Central memory CD8-positive, alpha-beta T cell (primary cell): ENCODE measurements around the gene SIPA1L2.

Experiments used
- ATAC-seq: fragments of 150-1000 bp; cut with Tn5 transposase; replicated peaks from 2 replicates; pipeline ENCODE4 v1.10.0; 2022; ENCODE audit warnings: mild to moderate bottlenecking, moderate FRiP score, moderate number of reproducible peaks; ENCODE audit not compliant: poor library complexity, severe bottlenecking; ENCODE audit errors: extremely low read depth
- DNase-seq, 2 donors: peaks; one replicate each; pipeline ENCODE4 v3.0.0; 2021; ENCODE audit warnings: low spot score in 2 of 2
- H3K27ac Mint-ChIP-seq: one replicate; pipeline ENCODE4 v1.8.0; 2022; ENCODE audit warnings: low read depth, mild to moderate bottlenecking, moderate library complexity, mixed read lengths
- H3K27me3 Mint-ChIP-seq: one replicate; pipeline ENCODE4 v1.8.0; 2022; ENCODE audit warnings: mixed read lengths
- H3K36me3 Mint-ChIP-seq: one replicate; pipeline ENCODE4 v1.8.0; 2022; ENCODE audit warnings: mild to moderate bottlenecking, moderate library complexity, mixed read lengths; ENCODE audit not compliant: insufficient read depth
- H3K4me1 Mint-ChIP-seq: one replicate; pipeline ENCODE4 v1.8.0; 2022; ENCODE audit warnings: mixed read lengths
- H3K4me3 Mint-ChIP-seq: one replicate; pipeline ENCODE4 v1.8.0; 2022; ENCODE audit warnings: mild to moderate bottlenecking, moderate library complexity, mixed read lengths
- H3K9me3 Mint-ChIP-seq: one replicate; pipeline ENCODE4 v1.8.0; 2022; ENCODE audit warnings: mixed read lengths

Gene SIPA1L2

GRCh38 chr1:232630047-232630893 is at the start of gene SIPA1L2:
Gene SIPA1L2, minus strand, starts transcription at chr1:232630133. Its CDS starts 114,794 bp downstream, at chr1:232515339.
- Mint-ChIP-seq H3K27me3 (peaks cover 24% of the 10 kb centered on the region), H3K36me3 (peaks cover 2% of the 10 kb centered on the region), H3K4me3 (peak within 1 kb of the TSS; percentile 87), H3K27ac (peak within 1 kb of the TSS; percentile 87), H3K4me1 (peaks cover 29% of the 10 kb centered on the region), H3K9me3 (no peaks in the 10 kb centered on the region)
- peak; percentile 73 to 75 for DNase-seq
- peak; percentile 86 for ATAC-seq

- Mint-ChIP-seq H3K4me1 (no peaks in the 10 kb centered on the region), H3K4me3 (no peak overlapping the region), H3K27ac (no peak overlapping the region), H3K9me3 (no peaks in the 10 kb centered on the region), H3K36me3 (no peaks in the 10 kb centered on the region), H3K27me3 (peaks cover 62% of the 10 kb centered on the region)
- DNase-seq, result no peak
- ATAC-seq, result no peak
These were observed 48.4 kb upstream of the SIPA1L2 start for GRCh38 chr1:232678185-232678886.

- Mint-ChIP-seq H3K27ac (no peak overlapping the region), H3K27me3 (peaks cover 64% of the 10 kb centered on the region), H3K4me3 (no peak overlapping the region), H3K36me3 (no peaks in the 10 kb centered on the region), H3K4me1 (no peaks in the 10 kb centered on the region), H3K9me3 (no peaks in the 10 kb centered on the region)
- ATAC-seq (no peak), DNase-seq (no peak)
These were observed 46.4 kb upstream of the SIPA1L2 start for GRCh38 chr1:232676307-232676706.

DNA sequence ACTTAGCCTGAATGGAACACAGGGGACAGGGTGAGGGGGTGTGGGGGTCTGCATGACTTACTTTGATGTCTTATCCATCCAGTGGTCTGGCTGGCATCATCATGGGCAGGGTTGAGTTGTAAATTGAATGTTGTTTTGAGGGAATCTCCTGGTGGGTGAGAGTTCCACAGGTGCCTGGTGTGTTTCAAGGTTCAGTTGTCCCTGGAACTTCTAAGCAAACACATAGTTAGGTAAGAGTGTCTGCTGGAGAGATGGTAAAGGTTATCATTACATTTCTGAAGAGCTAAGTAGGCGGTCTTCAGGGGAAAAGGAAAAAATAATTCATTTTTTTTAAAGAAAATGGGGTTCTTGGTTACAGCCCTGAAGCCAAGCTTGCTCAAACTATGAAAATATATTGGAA is 46.0 kb upstream of the SIPA1L2 start:
- no peak for DNase-seq

DNA sequence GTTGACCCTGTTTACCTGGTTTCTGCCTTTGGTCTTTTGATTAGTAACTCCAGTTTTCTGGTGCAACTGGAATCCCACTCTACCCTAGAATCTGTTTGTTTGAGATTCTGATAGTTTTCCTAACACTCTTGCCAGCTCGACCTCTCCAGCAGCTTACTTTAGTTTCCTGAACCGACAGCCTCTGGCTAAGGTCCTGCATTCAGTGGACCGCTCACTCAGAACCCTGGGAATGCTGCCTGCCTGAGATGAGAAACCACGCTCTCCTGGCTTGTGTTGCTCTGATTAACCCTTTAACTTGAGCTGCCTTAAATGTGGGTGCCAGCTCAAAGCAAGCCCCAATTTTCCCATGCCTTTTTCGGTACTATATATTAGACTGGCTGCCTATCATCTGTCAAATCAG is 45.3 kb upstream of the SIPA1L2 start:
- no peak for DNase-seq
- peaks cover 62% of the 10 kb centered on the region for H3K27me3 Mint-ChIP-seq
- H3K4me3 Mint-ChIP-seq, result no peak overlapping the region
- ATAC-seq, result no peak
- H3K27ac Mint-ChIP-seq, result no peak overlapping the region
- no peaks in the 10 kb centered on the region for H3K4me1 Mint-ChIP-seq
- no peaks in the 10 kb centered on the region for H3K36me3 Mint-ChIP-seq
- H3K9me3 Mint-ChIP-seq, result no peaks in the 10 kb centered on the region

More for the DNA sequence above, 46.0 kb upstream of the SIPA1L2 start:
- Mint-ChIP-seq H3K4me3 (no peak overlapping the region), H3K27ac (no peak overlapping the region), H3K36me3 (no peaks in the 10 kb centered on the region), H3K27me3 (peaks cover 62% of the 10 kb centered on the region), H3K9me3 (no peaks in the 10 kb centered on the region), H3K4me1 (no peaks in the 10 kb centered on the region)
- ATAC-seq, result no peak

- H3K27ac Mint-ChIP-seq, result no peak overlapping the region
- ATAC-seq (no peak), DNase-seq (no peak)
- H3K4me3 Mint-ChIP-seq, result no peak overlapping the region
- H3K9me3 Mint-ChIP-seq, result no peaks in the 10 kb centered on the region
- no peaks in the 10 kb centered on the region for H3K4me1 Mint-ChIP-seq
- no peaks in the 10 kb centered on the region for H3K36me3 Mint-ChIP-seq
- peaks cover 61% of the 10 kb centered on the region for H3K27me3 Mint-ChIP-seq
These were observed 43.3 kb upstream of the SIPA1L2 start for GRCh38 chr1:232673256-232673655.

GRCh38 chr1:232669981-232670747 is 40.2 kb upstream of the SIPA1L2 start:
- H3K4me1 Mint-ChIP-seq, result peaks cover 9% of the 10 kb centered on the region
- no peaks in the 10 kb centered on the region for H3K9me3 Mint-ChIP-seq
- peak overlapping the region; percentile 18 for H3K27ac Mint-ChIP-seq

GRCh38 chr1:232667778-232668165 is 37.8 kb upstream of the SIPA1L2 start:
- no peak overlapping the region for H3K27ac Mint-ChIP-seq
- H3K4me3 Mint-ChIP-seq, result peak overlapping the region; percentile 28
- H3K27me3 Mint-ChIP-seq, result peaks cover 18% of the 10 kb centered on the region
- no peaks in the 10 kb centered on the region for H3K36me3 Mint-ChIP-seq
- no peaks in the 10 kb centered on the region for H3K9me3 Mint-ChIP-seq
- DNase-seq (no peak), ATAC-seq (no peak)
- peaks cover 9% of the 10 kb centered on the region for H3K4me1 Mint-ChIP-seq

More at GRCh38 chr1:232669981-232670747, 40.2 kb upstream of the SIPA1L2 start:
- ATAC-seq (no peak), DNase-seq (no peak)
- Mint-ChIP-seq H3K36me3 (no peaks in the 10 kb centered on the region), H3K4me3 (no peak overlapping the region), H3K27me3 (peaks cover 37% of the 10 kb centered on the region)

- ATAC-seq, result no peak
- Mint-ChIP-seq H3K4me1 (peaks cover 9% of the 10 kb centered on the region), H3K27me3 (peaks cover 23% of the 10 kb centered on the region), H3K27ac (no peak overlapping the region), H3K4me3 (peak overlapping the region; percentile 28), H3K36me3 (no peaks in the 10 kb centered on the region), H3K9me3 (no peaks in the 10 kb centered on the region)
- DNase-seq, result no peak
These were observed 37.3 kb upstream of the SIPA1L2 start for GRCh38 chr1:232667094-232667777.

DNA sequence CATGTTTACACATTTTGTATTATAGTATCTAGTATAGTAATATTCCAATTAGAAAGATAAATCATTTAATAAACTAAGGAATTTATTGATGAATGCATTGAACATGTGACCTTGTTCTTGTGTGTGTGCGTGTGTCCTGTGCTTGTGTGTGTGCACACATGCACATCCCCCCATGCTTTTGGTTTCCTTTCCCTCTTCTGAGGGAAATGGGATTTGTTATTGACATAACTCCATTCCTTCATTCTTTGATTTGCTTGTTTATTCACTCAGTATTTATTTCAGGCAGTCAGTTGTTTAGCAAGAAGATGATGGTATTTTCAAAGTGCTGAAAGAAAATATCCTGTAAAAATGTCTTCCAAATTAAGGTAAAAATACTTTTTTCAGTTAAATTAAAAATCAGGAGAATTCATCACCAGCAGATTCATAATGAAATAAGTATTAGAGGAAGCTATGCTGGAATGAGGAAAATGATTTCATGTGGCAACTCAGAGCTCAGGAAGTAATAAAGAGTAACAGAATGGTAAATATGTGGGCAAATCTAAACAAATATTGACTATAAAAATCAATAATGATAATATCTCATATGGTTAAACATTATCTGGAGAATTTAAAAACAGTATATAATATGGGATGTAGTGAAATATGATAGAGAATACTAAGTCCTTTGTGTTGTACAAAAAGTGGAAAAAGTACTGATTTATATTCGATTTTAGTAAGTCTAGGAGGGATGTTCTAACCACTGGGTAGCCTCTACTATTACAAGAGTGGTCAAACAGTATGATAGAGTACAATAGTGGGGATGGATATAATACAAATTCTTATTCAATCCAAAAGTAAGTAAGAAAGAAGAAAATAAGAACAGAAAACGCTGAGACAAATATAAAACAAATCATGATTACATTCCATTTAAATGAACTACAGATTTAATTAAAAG is 35.2 kb upstream of the SIPA1L2 start:
- no peak overlapping the region for H3K4me3 Mint-ChIP-seq
- no peak for ATAC-seq
- H3K36me3 Mint-ChIP-seq, result no peaks in the 10 kb centered on the region
- H3K27me3 Mint-ChIP-seq, result peaks cover 28% of the 10 kb centered on the region
- H3K9me3 Mint-ChIP-seq, result no peaks in the 10 kb centered on the region
- peaks cover 9% of the 10 kb centered on the region for H3K4me1 Mint-ChIP-seq
- no peak for DNase-seq
- no peak overlapping the region for H3K27ac Mint-ChIP-seq

DNA sequence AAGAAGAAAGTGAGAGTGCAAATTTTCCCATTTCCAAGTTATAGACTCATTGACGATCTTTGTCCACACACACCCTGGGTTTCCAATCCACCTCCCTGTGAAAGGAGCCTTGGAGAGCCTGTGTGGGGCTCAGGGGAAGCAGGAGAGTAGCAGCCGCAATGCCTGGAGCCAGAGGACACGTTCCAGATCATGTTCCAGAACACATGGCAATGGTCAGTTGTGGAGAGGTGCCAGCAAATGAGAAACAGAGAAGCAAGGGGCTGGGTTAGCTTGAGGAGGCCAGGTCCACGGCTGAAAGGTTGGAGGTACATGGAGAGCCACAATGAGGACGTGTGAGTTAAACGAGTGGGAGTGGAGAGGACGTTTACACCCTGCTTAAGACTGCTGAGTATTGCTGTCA is 33.0 kb upstream of the SIPA1L2 start:
- H3K9me3 Mint-ChIP-seq, result no peaks in the 10 kb centered on the region
- H3K27ac Mint-ChIP-seq, result no peak overlapping the region
- no peaks in the 10 kb centered on the region for H3K36me3 Mint-ChIP-seq
- H3K4me3 Mint-ChIP-seq, result no peak overlapping the region
- ATAC-seq, result no peak
- H3K27me3 Mint-ChIP-seq, result peaks cover 41% of the 10 kb centered on the region
- H3K4me1 Mint-ChIP-seq, result peaks cover 9% of the 10 kb centered on the region
- no peak for DNase-seq
